T-helper 2 cell treated with Interferon-gamma antibody and Interleukin-4, amounts not matched to agents 5 μg/mL and 100 μg/mL, for 36 hours (primary cell): ENCODE measurements around the gene LHPP.

ENCODE experiments used
- DNase-seq: peaks from one replicate; pipeline ENCODE4 v3.0.0; 2021; ENCODE audit warnings: low spot score
- H3K27ac Mint-ChIP-seq: one replicate; pipeline ENCODE4 v1.8.0; 2021; ENCODE audit warnings: mild to moderate bottlenecking, mixed read lengths
- H3K27me3 Mint-ChIP-seq: one replicate; pipeline ENCODE4 v1.8.0; 2021; ENCODE audit warnings: low read depth, mixed read lengths
- H3K36me3 Mint-ChIP-seq: one replicate; pipeline ENCODE4 v1.8.0; 2021; ENCODE audit warnings: low read depth, mixed read lengths
- H3K4me1 Mint-ChIP-seq: one replicate; pipeline ENCODE4 v1.8.0; 2021; ENCODE audit warnings: low read depth, mixed read lengths
- H3K4me3 Mint-ChIP-seq: one replicate; pipeline ENCODE4 v1.8.0; 2022; ENCODE audit warnings: mild to moderate bottlenecking, moderate library complexity, mixed read lengths
- H3K9me3 Mint-ChIP-seq: one replicate; pipeline ENCODE4 v1.8.0; 2021; ENCODE audit warnings: mixed read lengths

The LHPP gene

GRCh38 chr10:124508070-124508667 lies 46.5 kb downstream of the LHPP start:
- H3K27ac Mint-ChIP-seq = no peak overlapping the region
- H3K4me3 Mint-ChIP-seq = no peak overlapping the region
- peaks cover 1% of the 10 kb centered on the region for H3K4me1 Mint-ChIP-seq
- H3K9me3 Mint-ChIP-seq = no peaks in the 10 kb centered on the region
- H3K36me3 Mint-ChIP-seq = no peaks in the 10 kb centered on the region
- no peak for DNase-seq
- H3K27me3 Mint-ChIP-seq = no peaks in the 10 kb centered on the region

- no peak for DNase-seq
- Mint-ChIP-seq H3K27ac (no peak overlapping the region), H3K27me3 (no peaks in the 10 kb centered on the region), H3K4me1 (peaks cover 1% of the 10 kb centered on the region), H3K36me3 (no peaks in the 10 kb centered on the region), H3K9me3 (no peaks in the 10 kb centered on the region), H3K4me3 (no peak overlapping the region)
Measured at GRCh38 chr10:124508907-124509454, 47.4 kb downstream of the LHPP start.

GRCh38 chr10:124509880-124510632 lies 48.4 kb downstream of the LHPP start:
- no peaks in the 10 kb centered on the region for H3K9me3 Mint-ChIP-seq
- H3K36me3 Mint-ChIP-seq = no peaks in the 10 kb centered on the region
- H3K4me3 Mint-ChIP-seq = no peak overlapping the region
- DNase-seq = no peak
- no peak overlapping the region for H3K27ac Mint-ChIP-seq
- no peaks in the 10 kb centered on the region for H3K27me3 Mint-ChIP-seq
- peaks cover 1% of the 10 kb centered on the region for H3K4me1 Mint-ChIP-seq

- Mint-ChIP-seq H3K9me3 (no peaks in the 10 kb centered on the region), H3K27me3 (no peaks in the 10 kb centered on the region), H3K4me1 (peaks cover 1% of the 10 kb centered on the region), H3K4me3 (no peak overlapping the region), H3K27ac (no peak overlapping the region), H3K36me3 (no peaks in the 10 kb centered on the region)
- DNase-seq = no peak
Measured at GRCh38 chr10:124510759-124511158, 49.1 kb downstream of the LHPP start.

- no peak overlapping the region for H3K27ac Mint-ChIP-seq
- no peak overlapping the region for H3K4me3 Mint-ChIP-seq
Measured at GRCh38 chr10:124511205-124512039, 49.8 kb downstream of the LHPP start.

GRCh38 chr10:124512040-124512428 lies 50.4 kb downstream of the LHPP start:
- H3K36me3 Mint-ChIP-seq = no peaks in the 10 kb centered on the region
- no peak for DNase-seq
- H3K9me3 Mint-ChIP-seq = no peaks in the 10 kb centered on the region
- H3K4me1 Mint-ChIP-seq = peaks cover 1% of the 10 kb centered on the region
- no peaks in the 10 kb centered on the region for H3K27me3 Mint-ChIP-seq
- H3K4me3 Mint-ChIP-seq = no peak overlapping the region
- H3K27ac Mint-ChIP-seq = no peak overlapping the region

More at GRCh38 chr10:124511205-124512039, 49.8 kb downstream of the LHPP start:
- no peaks in the 10 kb centered on the region for H3K9me3 Mint-ChIP-seq
- no peaks in the 10 kb centered on the region for H3K27me3 Mint-ChIP-seq
- no peak for DNase-seq
- H3K36me3 Mint-ChIP-seq = no peaks in the 10 kb centered on the region
- peaks cover 1% of the 10 kb centered on the region for H3K4me1 Mint-ChIP-seq

- H3K4me1 Mint-ChIP-seq = peaks cover 1% of the 10 kb centered on the region
- no peak for DNase-seq
- H3K27me3 Mint-ChIP-seq = no peaks in the 10 kb centered on the region
- no peaks in the 10 kb centered on the region for H3K9me3 Mint-ChIP-seq
- H3K36me3 Mint-ChIP-seq = no peaks in the 10 kb centered on the region
- H3K27ac Mint-ChIP-seq = no peak overlapping the region
- no peak overlapping the region for H3K4me3 Mint-ChIP-seq
Measured at GRCh38 chr10:124512600-124512999, 51.0 kb downstream of the LHPP start.

- no peak for DNase-seq
- no peak overlapping the region for H3K27ac Mint-ChIP-seq
- H3K27me3 Mint-ChIP-seq = no peaks in the 10 kb centered on the region
- no peaks in the 10 kb centered on the region for H3K36me3 Mint-ChIP-seq
- H3K4me1 Mint-ChIP-seq = peaks cover 1% of the 10 kb centered on the region
- no peaks in the 10 kb centered on the region for H3K9me3 Mint-ChIP-seq
- H3K4me3 Mint-ChIP-seq = no peak overlapping the region
Measured at GRCh38 chr10:124515244-124515970, 53.8 kb downstream of the LHPP start.

GRCh38 chr10:124516181-124516580 lies 54.6 kb downstream of the LHPP start:
- H3K27me3 Mint-ChIP-seq = no peaks in the 10 kb centered on the region
- DNase-seq = no peak
- H3K4me1 Mint-ChIP-seq = peaks cover 1% of the 10 kb centered on the region
- H3K36me3 Mint-ChIP-seq = no peaks in the 10 kb centered on the region
- H3K9me3 Mint-ChIP-seq = no peaks in the 10 kb centered on the region
- H3K27ac Mint-ChIP-seq = no peak overlapping the region
- H3K4me3 Mint-ChIP-seq = no peak overlapping the region

GRCh38 chr10:124516746-124517397 lies 55.2 kb downstream of the LHPP start:
- Mint-ChIP-seq H3K4me3 (no peak overlapping the region), H3K27me3 (no peaks in the 10 kb centered on the region), H3K27ac (no peak overlapping the region), H3K9me3 (no peaks in the 10 kb centered on the region), H3K4me1 (no peaks in the 10 kb centered on the region), H3K36me3 (no peaks in the 10 kb centered on the region)
- DNase-seq = no peak

- no peak overlapping the region for H3K4me3 Mint-ChIP-seq
- H3K4me1 Mint-ChIP-seq = no peaks in the 10 kb centered on the region
- no peaks in the 10 kb centered on the region for H3K9me3 Mint-ChIP-seq
- H3K27ac Mint-ChIP-seq = no peak overlapping the region
- DNase-seq = no peak
- H3K27me3 Mint-ChIP-seq = no peaks in the 10 kb centered on the region
- no peaks in the 10 kb centered on the region for H3K36me3 Mint-ChIP-seq
Measured at GRCh38 chr10:124517461-124517860, 55.8 kb downstream of the LHPP start.

GRCh38 chr10:124517931-124518330 lies 56.3 kb downstream of the LHPP start:
- H3K27ac Mint-ChIP-seq = no peak overlapping the region
- no peak overlapping the region for H3K4me3 Mint-ChIP-seq
- H3K9me3 Mint-ChIP-seq = no peaks in the 10 kb centered on the region
- DNase-seq = no peak
- no peaks in the 10 kb centered on the region for H3K27me3 Mint-ChIP-seq
- H3K36me3 Mint-ChIP-seq = no peaks in the 10 kb centered on the region
- H3K4me1 Mint-ChIP-seq = no peaks in the 10 kb centered on the region

- Mint-ChIP-seq H3K36me3 (no peaks in the 10 kb centered on the region), H3K9me3 (no peaks in the 10 kb centered on the region), H3K27ac (no peak overlapping the region), H3K4me3 (no peak overlapping the region), H3K27me3 (no peaks in the 10 kb centered on the region), H3K4me1 (no peaks in the 10 kb centered on the region)
- DNase-seq = no peak
Measured at GRCh38 chr10:124518366-124518765, 56.7 kb downstream of the LHPP start.
